Trophoblast cell (in vitro differentiated cells and primary cell): Measurements from ENCODE around the gene TMEM132D.
"Not testable (repeated sequence)": the region's sequence is repeated elsewhere in the genome, so short reads cannot be mapped to it uniquely, and the experiment has no call there.

Experiments used
- DNase-seq, 2 donors: peaks; one replicate each; pipeline ENCODE4 v3.0.0-alpha.2; 2016
- H2AFZ ChIP-seq: 2 replicates; pipeline ENCODE4 v1.6.1; 2013; ENCODE audit warnings: low read length, moderate library complexity, mild to moderate bottlenecking; ENCODE audit not compliant: insufficient read depth, poor library complexity
- H2AK5ac ChIP-seq: 2 replicates; pipeline ENCODE4 v1.6.1; 2013; ENCODE audit warnings: mild to moderate bottlenecking, low read length
- H2BK120ac ChIP-seq: 2 replicates; pipeline ENCODE4 v1.6.1; 2013; ENCODE audit warnings: low read length, mild to moderate bottlenecking, moderate library complexity; ENCODE audit not compliant: insufficient read depth, poor library complexity
- H2BK12ac ChIP-seq: 2 replicates; pipeline ENCODE4 v1.6.1; 2013; ENCODE audit warnings: mild to moderate bottlenecking, low read length, moderate library complexity
- H2BK5ac ChIP-seq: 2 replicates; pipeline ENCODE4 v1.6.1; 2013; ENCODE audit warnings: low read length, low read depth, moderate library complexity, mild to moderate bottlenecking; ENCODE audit not compliant: poor library complexity
- H3K14ac ChIP-seq: 2 replicates; pipeline ENCODE4 v1.6.1; 2013; ENCODE audit warnings: mild to moderate bottlenecking, low read length
- H3K18ac ChIP-seq: 2 replicates; pipeline ENCODE4 v1.6.1; 2013; ENCODE audit warnings: mild to moderate bottlenecking, low read length
- H3K23ac ChIP-seq: 2 replicates; pipeline ENCODE4 v1.6.1; 2013; ENCODE audit warnings: low read length
- H3K27ac ChIP-seq: 2 replicates; pipeline ENCODE4 v1.5.1; 2013; ENCODE audit warnings: low read depth, mild to moderate bottlenecking, inconsistent platforms, low read length, moderate library complexity
- H3K27me3 ChIP-seq: 2 replicates; pipeline ENCODE4 v1.6.1; 2013; ENCODE audit warnings: inconsistent platforms, mild to moderate bottlenecking, low read length, moderate library complexity; ENCODE audit not compliant: insufficient read depth
- H3K36me3 ChIP-seq, 2 experiments: 1 replicate in 1 of 2; 2 replicates in 1 of 2; pipeline ENCODE4 v1.6.1; 2013; ENCODE audit warnings: low read length in 2 of 2, mild to moderate bottlenecking in 2 of 2, moderate library complexity in 1 of 2; ENCODE audit not compliant: insufficient read depth in 2 of 2, control insufficient read depth in 1 of 2
- H3K4ac ChIP-seq: 2 replicates; pipeline ENCODE4 v1.6.1; 2013; ENCODE audit warnings: low read depth, mild to moderate bottlenecking, low read length, moderate library complexity
- H3K4me1 ChIP-seq, 2 experiments: 1 replicate in 1 of 2; 2 replicates in 1 of 2; pipeline ENCODE4 v1.6.1; 2013; ENCODE audit warnings: low read length in 2 of 2, mild to moderate bottlenecking in 2 of 2, moderate library complexity in 1 of 2; ENCODE audit not compliant: insufficient read depth in 2 of 2, control insufficient read depth in 1 of 2
- H3K4me2 ChIP-seq: 2 replicates; pipeline ENCODE4 v1.6.1; 2013; ENCODE audit warnings: inconsistent platforms, mild to moderate bottlenecking, low read length, moderate library complexity
- H3K4me3 ChIP-seq: 2 replicates; pipeline ENCODE4 v1.5.1; 2013; ENCODE audit warnings: mild to moderate bottlenecking, low read depth, low read length, inconsistent platforms
- H3K79me1 ChIP-seq: one replicate; pipeline ENCODE4 v1.6.1; 2013; ENCODE audit warnings: low read length
- H3K79me2 ChIP-seq: 2 replicates; pipeline ENCODE4 v1.6.1; 2013; ENCODE audit warnings: low read length, mild to moderate bottlenecking; ENCODE audit not compliant: control insufficient read depth, insufficient read depth, poor library complexity
- H3K9ac ChIP-seq: 2 replicates; pipeline ENCODE4 v1.6.1; 2013; ENCODE audit warnings: mild to moderate bottlenecking, low read length
- H3K9me3 ChIP-seq: 2 replicates; pipeline ENCODE4 v1.6.1; 2013; ENCODE audit warnings: low read depth, mild to moderate bottlenecking, control low read depth, inconsistent platforms, low read length; ENCODE audit not compliant: insufficient read depth
- H4K12ac ChIP-seq: 2 replicates; pipeline ENCODE4 v1.6.1; 2013; ENCODE audit warnings: low read depth, mild to moderate bottlenecking, low read length, moderate library complexity
- H4K8ac ChIP-seq: 2 replicates; pipeline ENCODE4 v1.6.1; 2013; ENCODE audit warnings: low read depth, mild to moderate bottlenecking, low read length, moderate library complexity
- H4K91ac ChIP-seq: one replicate; pipeline ENCODE4 v1.6.1; 2013; ENCODE audit warnings: low read depth, mild to moderate bottlenecking, low read length, moderate library complexity
- WGBS: extraction: QIAGEN DNeasy Blood & Tissue Kit; methylation state at CpG from one replicate; pipeline ENCODE4 v1.1.7; 2013; ENCODE audit warnings: missing lambda C conversion rate; ENCODE audit not compliant: insufficient read length, insufficient coverage; ENCODE audit errors: extremely low coverage; 5-methylcytosine and 5-hydroxymethylcytosine counted together

The TMEM132D gene

GRCh38 chr12:129540954-129541353, 362.9 kb downstream of the TMEM132D start:
- H3K23ac ChIP-seq: no peak overlapping the region
- H4K8ac ChIP-seq: no peak overlapping the region
- no peak overlapping the region for H3K18ac ChIP-seq
- no peak overlapping the region for H3K9ac ChIP-seq
- H2BK12ac ChIP-seq: no peak overlapping the region
- H3K27ac ChIP-seq: no peak overlapping the region
- no CpG with 5 or more reads among the region's 5 CpGs for WGBS
- H3K79me2 ChIP-seq: no peaks in the 10 kb centered on the region
- no peak overlapping the region for H2AK5ac ChIP-seq
- H2BK5ac ChIP-seq: no peak overlapping the region
- no peaks in the 10 kb centered on the region for H3K79me1 ChIP-seq
- H3K14ac ChIP-seq: no peak overlapping the region
- DNase-seq: no peak
- H4K12ac ChIP-seq: no peak overlapping the region
- H2BK120ac ChIP-seq: no peak overlapping the region
- H4K91ac ChIP-seq: no peak overlapping the region
- H3K36me3 ChIP-seq: no peaks in the 10 kb centered on the region
- H3K9me3 ChIP-seq: no peaks in the 10 kb centered on the region
- H3K4me1 ChIP-seq: no peaks in the 10 kb centered on the region
- no peak overlapping the region for H2AFZ ChIP-seq
- H3K27me3 ChIP-seq: no peaks in the 10 kb centered on the region
- H3K4me3 ChIP-seq: no peak overlapping the region
- H3K4ac ChIP-seq: no peak overlapping the region
- H3K4me2 ChIP-seq: no peak overlapping the region

GRCh38 chr12:129540249-129540648, 363.6 kb downstream of the TMEM132D start:
- no peaks in the 10 kb centered on the region for H3K27me3 ChIP-seq
- DNase-seq: no peak
- WGBS: no CpG with 5 or more reads among the region's 3 CpGs
- no peak overlapping the region for H4K91ac ChIP-seq
- H3K4ac ChIP-seq: no peak overlapping the region
- no peak overlapping the region for H3K14ac ChIP-seq
- no peaks in the 10 kb centered on the region for H3K36me3 ChIP-seq
- H3K9me3 ChIP-seq: no peaks in the 10 kb centered on the region
- no peak overlapping the region for H2AK5ac ChIP-seq
- no peak overlapping the region for H2BK12ac ChIP-seq
- H2BK5ac ChIP-seq: no peak overlapping the region
- H2BK120ac ChIP-seq: no peak overlapping the region
- no peak overlapping the region for H3K18ac ChIP-seq
- H3K23ac ChIP-seq: no peak overlapping the region
- H3K79me1 ChIP-seq: no peaks in the 10 kb centered on the region
- no peak overlapping the region for H4K12ac ChIP-seq
- no peak overlapping the region for H3K4me2 ChIP-seq
- no peak overlapping the region for H3K9ac ChIP-seq
- H3K4me1 ChIP-seq: no peaks in the 10 kb centered on the region
- no peak overlapping the region for H4K8ac ChIP-seq
- H3K79me2 ChIP-seq: no peaks in the 10 kb centered on the region
- no peak overlapping the region for H3K4me3 ChIP-seq
- no peak overlapping the region for H2AFZ ChIP-seq
- no peak overlapping the region for H3K27ac ChIP-seq

DNA sequence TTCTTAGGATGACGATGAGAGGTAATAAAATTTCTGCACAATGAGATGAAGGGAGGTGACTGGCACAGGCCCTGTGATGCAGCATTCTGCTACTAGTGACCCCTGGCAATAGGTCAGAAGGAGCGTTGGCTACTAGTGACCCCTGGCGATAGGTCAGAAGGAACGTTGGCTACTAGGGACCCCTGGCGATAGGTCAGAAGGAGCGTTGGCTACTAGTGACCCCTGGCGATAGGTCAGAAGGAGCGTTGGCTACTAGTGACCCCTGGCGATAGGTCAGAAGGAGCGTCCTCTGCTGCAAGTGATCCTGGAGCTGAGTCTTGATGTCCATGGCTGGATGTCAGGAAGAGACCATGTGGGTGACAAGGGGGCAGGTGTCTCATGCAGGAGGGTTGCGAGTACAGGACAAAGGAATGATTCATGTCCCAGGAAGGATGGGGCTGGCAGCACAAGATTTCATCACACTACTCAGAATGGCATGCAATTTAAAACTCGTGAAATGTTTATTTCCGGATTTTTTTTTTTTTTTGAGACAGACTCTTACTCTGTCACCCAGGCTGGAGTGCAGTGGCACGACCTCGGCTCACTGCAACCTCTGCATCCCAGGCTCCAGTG, 365.0 kb downstream of the TMEM132D start:
- not testable (repeated sequence) for H3K9me3 ChIP-seq, H2BK120ac ChIP-seq, DNase-seq, H4K91ac ChIP-seq, H3K4me2 ChIP-seq, H4K12ac ChIP-seq, H3K4ac ChIP-seq, H4K8ac ChIP-seq, H3K27me3 ChIP-seq, H3K23ac ChIP-seq, H3K79me2 ChIP-seq, H2BK12ac ChIP-seq, H2AK5ac ChIP-seq, H2AFZ ChIP-seq, H3K9ac ChIP-seq, H3K18ac ChIP-seq, H3K27ac ChIP-seq, H3K36me3 ChIP-seq, H3K79me1 ChIP-seq, H3K4me1 ChIP-seq, H2BK5ac ChIP-seq, H3K14ac ChIP-seq, H3K4me3 ChIP-seq
- no CpG with 5 or more reads among the region's 15 CpGs for WGBS

DNA sequence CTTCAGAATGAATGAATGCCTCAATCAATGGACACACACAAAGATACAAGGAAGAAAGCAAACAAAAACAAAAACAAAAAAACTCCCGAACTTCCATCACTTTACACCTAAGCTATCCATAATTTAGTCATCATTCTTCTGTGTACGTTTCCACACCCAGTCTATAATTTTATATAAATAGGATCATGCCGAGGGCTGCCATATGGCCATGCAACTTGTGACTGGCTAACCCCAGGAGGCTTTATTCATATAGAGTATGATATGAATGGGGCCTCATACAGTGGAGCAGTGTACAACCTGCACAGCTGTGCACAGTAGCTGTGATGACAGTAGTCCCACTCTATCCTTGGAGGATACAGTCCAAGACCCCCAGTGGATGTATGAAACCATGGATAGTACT, 365.7 kb downstream of the TMEM132D start:
- no peak overlapping the region for H2AFZ ChIP-seq
- no peaks in the 10 kb centered on the region for H3K36me3 ChIP-seq
- no peak overlapping the region for H4K12ac ChIP-seq
- H3K79me2 ChIP-seq: no peaks in the 10 kb centered on the region
- H3K4me2 ChIP-seq: no peak overlapping the region
- DNase-seq: no peak
- no peak overlapping the region for H3K4me3 ChIP-seq
- no peak overlapping the region for H2BK120ac ChIP-seq
- no peak overlapping the region for H2AK5ac ChIP-seq
- no peaks in the 10 kb centered on the region for H3K27me3 ChIP-seq
- H3K9ac ChIP-seq: no peak overlapping the region
- no peak overlapping the region for H2BK5ac ChIP-seq
- no peaks in the 10 kb centered on the region for H3K79me1 ChIP-seq
- H3K9me3 ChIP-seq: peaks cover 2% of the 10 kb centered on the region
- no peak overlapping the region for H3K4ac ChIP-seq
- no peak overlapping the region for H3K27ac ChIP-seq
- WGBS: no CpG with 5 or more reads among the region's 3 CpGs
- no peak overlapping the region for H3K14ac ChIP-seq
- H3K18ac ChIP-seq: no peak overlapping the region
- no peak overlapping the region for H4K8ac ChIP-seq
- H3K23ac ChIP-seq: no peak overlapping the region
- H4K91ac ChIP-seq: no peak overlapping the region
- H3K4me1 ChIP-seq: no peaks in the 10 kb centered on the region
- no peak overlapping the region for H2BK12ac ChIP-seq
